ENCODE data around the gene TMEM140.

Gene TMEM140

DNA sequence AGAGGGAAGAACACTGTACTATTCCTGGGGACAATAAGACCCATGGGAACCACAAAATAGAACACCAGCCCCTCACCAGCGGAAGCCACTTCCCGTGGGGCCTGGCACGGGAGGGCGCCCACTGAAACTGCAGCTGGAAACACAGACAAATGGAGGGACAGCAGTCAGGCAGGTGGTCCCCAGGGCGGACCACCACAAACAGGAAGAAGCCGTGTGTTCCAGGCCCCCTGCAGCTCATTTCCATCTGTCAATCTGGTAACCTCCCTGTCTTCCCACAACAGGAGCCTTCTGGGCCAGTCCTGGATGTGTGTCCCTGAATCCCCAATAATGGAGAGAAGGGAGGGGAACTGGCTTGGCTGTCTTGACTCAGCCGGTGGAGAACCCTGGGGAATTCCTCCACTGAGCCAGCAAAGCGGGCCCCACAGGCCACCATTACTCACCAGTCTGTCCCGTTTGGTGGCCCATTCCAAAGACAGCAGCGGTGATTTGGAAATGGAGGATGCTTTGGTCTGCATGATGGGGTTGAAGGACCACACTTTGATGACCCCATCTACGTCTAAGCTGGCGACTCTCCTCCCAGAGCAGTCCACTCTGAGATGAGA, 46.7 kb downstream of the TMEM140 start:
- no peak overlapping the region for H3K27ac ChIP-seq
- no peak for TF ChIP-seq CTCF (IDR thresholded peaks at IDR 0.05)
- no peak overlapping the region for H3K4me3 ChIP-seq

GRCh38 chr7:135195156-135195555, 47.3 kb downstream of the TMEM140 start:
- TF ChIP-seq CTCF (IDR thresholded peaks at IDR 0.05), result no peak
- H3K27ac ChIP-seq, result no peak overlapping the region
- no peak for DNase-seq (ENCODE audit: low spot score)
- H3K4me3 ChIP-seq, result no peak overlapping the region

More for the DNA sequence above, 46.7 kb downstream of the TMEM140 start:
- DNase-seq (ENCODE audit: low spot score), result no peak

DNA sequence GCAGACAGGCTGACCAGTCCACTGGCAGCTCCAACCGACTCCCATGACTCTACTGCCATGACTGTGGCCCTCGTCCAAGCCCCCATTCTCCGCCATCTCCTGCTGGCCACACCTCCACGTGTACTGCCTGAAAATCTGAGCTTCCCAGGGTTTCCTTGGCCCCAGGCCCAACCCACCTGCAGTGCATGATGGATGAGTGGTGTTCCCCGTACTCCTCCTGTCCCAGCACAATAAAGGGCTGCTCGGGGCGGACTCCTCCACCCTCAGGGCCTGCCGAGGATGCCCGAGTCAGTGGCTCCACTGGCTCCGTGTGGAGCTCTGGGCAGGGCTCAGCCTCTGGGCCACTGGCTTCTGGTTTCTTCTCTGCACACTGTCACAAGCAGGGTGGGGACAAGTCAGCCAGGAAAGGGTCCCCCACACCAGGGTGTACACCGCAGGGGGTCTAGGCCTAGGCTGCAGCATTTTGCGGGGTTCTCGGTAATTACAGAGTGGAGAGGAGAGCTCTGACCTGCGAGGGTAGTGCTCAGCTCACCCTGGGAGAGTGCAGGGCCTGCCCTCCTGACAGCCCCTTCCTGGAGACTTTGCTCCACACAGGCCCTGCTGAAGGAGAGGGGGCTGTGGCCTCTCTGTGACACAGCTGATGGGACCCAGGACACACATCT, 48.2 kb downstream of the TMEM140 start:
- no peak for TF ChIP-seq CTCF (IDR thresholded peaks at IDR 0.05)
- no peak for DNase-seq (ENCODE audit: low spot score)
- Histone ChIP-seq H3K27ac (no peak overlapping the region), H3K4me3 (no peak overlapping the region)

DNA sequence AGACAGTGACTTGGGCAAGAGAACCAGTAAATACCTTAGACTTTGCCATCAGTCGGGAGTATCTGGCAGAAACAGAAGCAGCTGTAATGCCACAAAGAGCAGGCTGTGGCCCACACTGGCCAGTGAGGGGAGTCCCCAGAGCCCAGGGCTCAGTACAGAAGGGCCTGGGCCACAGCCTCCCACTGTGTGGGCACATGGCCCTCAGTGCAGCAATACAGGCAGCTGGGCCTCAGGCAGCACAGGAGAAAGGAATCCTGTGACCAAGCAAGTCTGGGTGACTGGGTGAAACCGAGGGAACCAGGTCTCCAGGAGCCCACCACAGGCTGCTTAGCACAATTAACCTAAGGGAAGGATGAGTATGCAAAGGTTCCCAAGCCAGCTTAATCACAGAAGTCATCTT, 49.5 kb downstream of the TMEM140 start:
- no peak for TF ChIP-seq CTCF (IDR thresholded peaks at IDR 0.05)
- Histone ChIP-seq H3K27ac (no peak overlapping the region), H3K4me3 (no peak overlapping the region)
- no peak for DNase-seq (ENCODE audit: low spot score)

DNA sequence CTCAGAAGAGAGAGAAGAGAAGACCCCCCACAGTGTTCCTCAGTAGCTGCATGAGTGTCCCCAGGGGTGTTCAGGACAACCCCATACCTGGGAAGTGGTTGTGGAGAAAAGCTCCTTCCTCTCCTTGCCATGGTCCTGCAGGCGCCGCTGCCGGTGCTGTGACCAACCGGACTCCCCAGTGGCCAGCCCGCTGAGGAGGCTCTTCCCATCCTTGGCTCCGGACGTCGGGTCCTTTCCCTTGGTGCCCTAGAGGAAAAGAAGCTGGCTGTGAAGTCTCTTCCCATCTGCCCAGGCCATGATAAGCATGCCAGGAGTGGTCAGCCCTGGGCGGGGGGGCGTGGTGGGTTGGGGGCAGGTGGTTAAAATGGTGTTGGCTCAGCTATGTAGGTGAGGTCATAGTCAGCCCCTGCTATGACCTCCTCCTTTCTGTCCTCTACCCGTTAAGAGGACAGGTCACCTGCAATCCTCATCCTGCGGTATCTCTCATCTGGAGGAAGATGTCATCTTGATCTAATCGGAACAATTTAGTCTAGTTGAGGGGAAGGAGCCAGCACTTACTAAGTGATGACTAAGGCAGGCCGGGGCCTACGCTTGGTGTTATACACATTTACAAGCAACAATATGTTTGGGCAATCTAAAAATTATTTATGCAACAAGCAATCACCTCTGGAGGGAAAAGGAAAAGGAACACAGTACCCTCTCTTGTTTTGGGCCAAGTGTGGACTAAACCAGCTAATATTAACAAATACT, 50.2 kb downstream of the TMEM140 start:
- no peak for DNase-seq (ENCODE audit: low spot score)
- Histone ChIP-seq H3K4me3 (no peak overlapping the region), H3K27ac (no peak overlapping the region)
- TF ChIP-seq CTCF (IDR thresholded peaks at IDR 0.05), result no peak

GRCh38 chr7:135199439-135199838, 51.6 kb downstream of the TMEM140 start:
- DNase-seq (ENCODE audit: low spot score), result no peak
- no peak for TF ChIP-seq CTCF (IDR thresholded peaks at IDR 0.05)
- H3K4me3 ChIP-seq, result no peak overlapping the region
- H3K27ac ChIP-seq, result no peak overlapping the region
